Mesothelial cell of epicardium (in vitro differentiated cells): ENCODE measurements around the gene LRRC36. TPM values are rescaled to one million over a fixed set of nuclear protein-coding genes. Genes with fewer than 3 reads are reported as not detected.

Experiments used
- DNase-seq, 2 experiments: peaks; one replicate each; pipeline ENCODE4 v3.0.0; 2021; ENCODE audit warnings: low spot score in 2 of 2; ENCODE audit not compliant: unreplicated experiment in 2 of 2
- H3K27ac Mint-ChIP-seq: 2 replicates; pipeline ENCODE4 v1.8.0; 2021; ENCODE audit warnings: mixed read lengths
- H3K27me3 Mint-ChIP-seq: 2 replicates; pipeline ENCODE4 v1.8.0; 2021; ENCODE audit warnings: low read depth, mixed read lengths
- H3K36me3 Mint-ChIP-seq: 2 replicates; pipeline ENCODE4 v1.8.0; 2021; ENCODE audit warnings: mixed read lengths
- H3K4me1 Mint-ChIP-seq: 2 replicates; pipeline ENCODE4 v1.8.0; 2021; ENCODE audit warnings: mixed read lengths
- H3K4me3 Mint-ChIP-seq: 2 replicates; pipeline ENCODE4 v1.8.0; 2021; ENCODE audit warnings: mild to moderate bottlenecking, moderate library complexity, mixed read lengths
- H3K9me3 Mint-ChIP-seq: 2 replicates; pipeline ENCODE4 v1.8.0; 2021; ENCODE audit warnings: mixed read lengths
- total RNA-seq: library from RNA; stranded (reverse); gene quantifications from 3 replicates; pipeline ENCODE4 v1.2.1, GENCODE V29; 2021
- TF ChIP-seq, protein P1 (sequence below): fragments of 200-600 bp; sonication (generic); IDR thresholded peaks from one replicate; pipeline ENCODE4 v1.5.0; 2021; ENCODE audit warnings: antibody characterized with exemption; ENCODE audit not compliant: unreplicated experiment

The LRRC36 gene
- total RNA-seq, 1 donor from 2014 or later: 0.20 TPM

DNA sequence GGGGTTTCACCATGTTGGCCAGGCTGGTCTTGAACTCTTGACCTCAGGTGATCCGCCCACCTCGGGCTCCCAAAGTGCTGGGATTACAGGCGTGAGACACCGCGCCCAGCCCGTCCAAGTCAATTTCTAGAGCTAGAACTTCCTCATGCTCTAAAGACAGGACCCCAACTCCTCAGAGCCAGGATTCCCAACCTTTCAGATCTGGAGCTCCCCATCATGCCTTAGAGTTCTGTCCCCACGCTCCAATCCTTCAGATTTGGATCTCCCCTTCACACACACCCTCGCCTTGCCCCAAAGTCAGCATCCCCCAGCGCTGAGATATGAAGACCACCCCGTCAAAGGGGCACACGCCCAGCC lies 522 bp upstream of the LRRC36 start:
- DNase-seq: no peak
- Mint-ChIP-seq H3K36me3 (no peaks in the 10 kb centered on the region), H3K27ac (no peak overlapping the region), H3K27me3 (peaks cover 63% of the 10 kb centered on the region), H3K9me3 (no peaks in the 10 kb centered on the region), H3K4me3 (peak overlapping the region; percentile 76), H3K4me1 (peaks cover 7% of the 10 kb centered on the region)
- TF ChIP-seq, protein P1, sequence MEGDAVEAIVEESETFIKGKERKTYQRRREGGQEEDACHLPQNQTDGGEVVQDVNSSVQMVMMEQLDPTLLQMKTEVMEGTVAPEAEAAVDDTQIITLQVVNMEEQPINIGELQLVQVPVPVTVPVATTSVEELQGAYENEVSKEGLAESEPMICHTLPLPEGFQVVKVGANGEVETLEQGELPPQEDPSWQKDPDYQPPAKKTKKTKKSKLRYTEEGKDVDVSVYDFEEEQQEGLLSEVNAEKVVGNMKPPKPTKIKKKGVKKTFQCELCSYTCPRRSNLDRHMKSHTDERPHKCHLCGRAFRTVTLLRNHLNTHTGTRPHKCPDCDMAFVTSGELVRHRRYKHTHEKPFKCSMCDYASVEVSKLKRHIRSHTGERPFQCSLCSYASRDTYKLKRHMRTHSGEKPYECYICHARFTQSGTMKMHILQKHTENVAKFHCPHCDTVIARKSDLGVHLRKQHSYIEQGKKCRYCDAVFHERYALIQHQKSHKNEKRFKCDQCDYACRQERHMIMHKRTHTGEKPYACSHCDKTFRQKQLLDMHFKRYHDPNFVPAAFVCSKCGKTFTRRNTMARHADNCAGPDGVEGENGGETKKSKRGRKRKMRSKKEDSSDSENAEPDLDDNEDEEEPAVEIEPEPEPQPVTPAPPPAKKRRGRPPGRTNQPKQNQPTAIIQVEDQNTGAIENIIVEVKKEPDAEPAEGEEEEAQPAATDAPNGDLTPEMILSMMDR: no peak

DNA sequence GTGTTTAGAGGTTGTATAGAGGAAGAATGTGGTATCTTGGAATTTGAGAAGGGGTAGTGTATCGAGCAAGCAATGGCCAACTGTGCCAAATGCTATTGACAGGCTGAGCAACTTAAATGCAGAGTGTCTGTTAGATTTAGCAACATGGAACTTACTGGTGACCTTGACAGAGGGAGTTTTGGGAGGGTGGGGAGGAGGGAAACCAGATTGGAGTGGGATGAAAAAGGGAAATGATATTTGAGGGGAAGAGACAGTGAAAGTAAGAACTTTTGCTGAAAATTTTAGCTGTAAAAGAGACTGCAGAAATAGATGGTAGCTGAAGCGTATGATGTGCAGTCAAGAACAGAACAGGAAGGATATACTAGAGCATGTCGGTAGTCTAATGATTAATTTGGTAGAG lies 1.1 kb downstream of the LRRC36 start:
- Mint-ChIP-seq H3K4me1 (peaks cover 7% of the 10 kb centered on the region), H3K27ac (no peak overlapping the region), H3K9me3 (no peaks in the 10 kb centered on the region), H3K36me3 (no peaks in the 10 kb centered on the region), H3K4me3 (no peak overlapping the region), H3K27me3 (peaks cover 53% of the 10 kb centered on the region)
- TF ChIP-seq, protein P1: no peak
- DNase-seq: no peak

DNA sequence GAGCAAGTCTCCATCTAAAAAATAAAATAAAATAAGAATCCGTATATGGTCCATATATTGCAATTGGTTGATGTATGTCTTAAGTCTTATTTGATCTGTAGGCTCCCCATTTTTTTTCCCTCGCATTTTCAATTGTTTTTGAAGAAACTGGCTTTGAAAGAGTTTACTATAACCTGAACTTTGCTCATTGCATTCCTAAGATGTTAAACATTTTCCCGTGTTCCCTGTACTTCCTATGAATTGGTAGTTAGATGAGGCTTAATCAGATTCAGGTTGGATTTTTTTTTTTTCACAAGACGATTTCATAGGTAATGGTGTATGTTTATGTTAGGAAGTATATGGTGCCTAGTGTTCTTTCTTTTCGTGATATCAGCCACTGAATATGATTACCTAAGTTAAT lies 3.3 kb downstream of the LRRC36 start:
- H3K36me3 Mint-ChIP-seq: no peaks in the 10 kb centered on the region
- no peak overlapping the region for H3K27ac Mint-ChIP-seq
- no peak overlapping the region for H3K4me3 Mint-ChIP-seq
- H3K27me3 Mint-ChIP-seq: peaks cover 33% of the 10 kb centered on the region
- peaks cover 4% of the 10 kb centered on the region for H3K9me3 Mint-ChIP-seq
- DNase-seq: no peak
- H3K4me1 Mint-ChIP-seq: peaks cover 7% of the 10 kb centered on the region
- TF ChIP-seq, protein P1: no peak

DNA sequence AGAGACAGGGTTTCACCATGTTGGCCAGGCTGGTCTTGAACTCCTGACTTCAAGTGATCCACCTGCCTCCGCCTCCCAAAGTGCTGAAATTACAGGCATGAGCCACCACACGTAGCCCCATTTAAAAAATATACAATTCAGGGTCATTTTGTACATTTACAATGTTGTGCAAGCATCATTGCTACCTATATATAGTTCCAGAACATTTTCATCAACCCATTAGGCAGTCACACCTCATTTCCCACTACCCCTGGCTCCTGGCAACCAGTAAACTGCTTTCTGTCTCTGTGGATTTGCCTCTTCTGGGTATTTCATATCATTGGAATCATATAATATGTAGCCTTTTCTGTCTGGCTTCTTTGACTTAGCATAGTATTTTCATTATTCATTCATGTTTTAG lies 6.7 kb downstream of the LRRC36 start:
- H3K27ac Mint-ChIP-seq: no peak overlapping the region
- H3K9me3 Mint-ChIP-seq: peaks cover 14% of the 10 kb centered on the region
- no peak for DNase-seq
- H3K36me3 Mint-ChIP-seq: no peaks in the 10 kb centered on the region
- TF ChIP-seq, protein P1: no peak
- no peaks in the 10 kb centered on the region for H3K4me1 Mint-ChIP-seq
- H3K4me3 Mint-ChIP-seq: no peak overlapping the region
- H3K27me3 Mint-ChIP-seq: peaks cover 11% of the 10 kb centered on the region

DNA sequence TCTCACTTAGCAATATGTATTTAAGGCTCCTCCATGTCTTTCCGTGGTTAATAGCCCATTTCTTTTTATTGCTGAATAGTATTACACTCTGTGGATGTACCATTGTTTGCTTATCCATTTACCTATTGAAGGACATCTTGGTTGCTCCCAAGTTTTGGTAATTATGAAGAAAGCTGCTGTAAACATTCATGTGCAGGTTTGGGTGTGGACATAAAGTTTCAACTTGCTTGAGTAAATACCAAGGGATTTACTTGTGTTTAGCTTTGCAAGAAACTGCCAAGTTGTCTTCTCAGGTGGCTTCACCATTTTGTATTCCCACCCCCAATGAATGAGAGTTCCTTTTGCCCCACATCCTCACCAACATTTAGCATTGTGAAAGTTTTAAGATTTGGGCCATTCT lies 9.5 kb downstream of the LRRC36 start:
- Mint-ChIP-seq H3K9me3 (peaks cover 14% of the 10 kb centered on the region), H3K27me3 (peaks cover 7% of the 10 kb centered on the region), H3K4me1 (no peaks in the 10 kb centered on the region), H3K27ac (no peak overlapping the region), H3K4me3 (no peak overlapping the region), H3K36me3 (no peaks in the 10 kb centered on the region)
- TF ChIP-seq, protein P1: no peak
- DNase-seq: no peak

DNA sequence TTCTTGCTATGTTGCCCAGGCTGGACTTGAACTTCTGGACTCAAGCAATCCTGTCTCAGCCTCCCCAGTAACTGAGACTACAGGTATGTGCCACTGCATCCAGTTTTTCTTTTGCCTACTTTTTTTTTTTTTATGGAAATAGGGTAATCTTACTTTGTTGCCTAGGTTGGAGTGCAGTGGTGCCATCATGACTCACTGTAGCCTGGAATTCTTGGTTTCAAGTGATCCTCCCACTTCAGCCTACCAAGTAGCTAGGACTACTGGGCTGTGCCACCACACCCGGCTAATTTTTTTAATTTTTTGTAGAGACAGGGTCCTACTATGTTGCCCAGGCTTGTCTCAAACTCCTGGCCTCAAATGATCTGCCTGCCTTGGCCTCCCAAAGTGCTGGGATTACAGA lies 10.0 kb downstream of the LRRC36 start:
- Mint-ChIP-seq H3K36me3 (no peaks in the 10 kb centered on the region), H3K4me3 (no peak overlapping the region)

More for the DNA sequence above, 10.0 kb downstream of the LRRC36 start:
- Mint-ChIP-seq H3K9me3 (peaks cover 14% of the 10 kb centered on the region), H3K4me1 (no peaks in the 10 kb centered on the region), H3K27ac (no peak overlapping the region), H3K27me3 (peaks cover 6% of the 10 kb centered on the region)
- TF ChIP-seq, protein P1: no peak
- no peak for DNase-seq
